Retinal pigment epithelial cell (primary cell): Measurements from ENCODE around the gene CYTH1.

ENCODE experiments used
- DNase-seq: peaks from one replicate; pipeline ENCODE4 v3.0.0-alpha.2; 2010; ENCODE audit warnings: low read depth
- H3K4me3 ChIP-seq: 2 replicates; pipeline ENCODE4 v1.5.1; 2011; ENCODE audit warnings: mild to moderate bottlenecking, low read length, control low read depth, moderate library complexity
- TF ChIP-seq, protein P1 (sequence below): conservative IDR thresholded peaks from 2 replicates; pipeline ENCODE4 v1.5.1; 2011; ENCODE audit warnings: low read depth, low read length, control low read depth, inconsistent platforms

Gene CYTH1

DNA sequence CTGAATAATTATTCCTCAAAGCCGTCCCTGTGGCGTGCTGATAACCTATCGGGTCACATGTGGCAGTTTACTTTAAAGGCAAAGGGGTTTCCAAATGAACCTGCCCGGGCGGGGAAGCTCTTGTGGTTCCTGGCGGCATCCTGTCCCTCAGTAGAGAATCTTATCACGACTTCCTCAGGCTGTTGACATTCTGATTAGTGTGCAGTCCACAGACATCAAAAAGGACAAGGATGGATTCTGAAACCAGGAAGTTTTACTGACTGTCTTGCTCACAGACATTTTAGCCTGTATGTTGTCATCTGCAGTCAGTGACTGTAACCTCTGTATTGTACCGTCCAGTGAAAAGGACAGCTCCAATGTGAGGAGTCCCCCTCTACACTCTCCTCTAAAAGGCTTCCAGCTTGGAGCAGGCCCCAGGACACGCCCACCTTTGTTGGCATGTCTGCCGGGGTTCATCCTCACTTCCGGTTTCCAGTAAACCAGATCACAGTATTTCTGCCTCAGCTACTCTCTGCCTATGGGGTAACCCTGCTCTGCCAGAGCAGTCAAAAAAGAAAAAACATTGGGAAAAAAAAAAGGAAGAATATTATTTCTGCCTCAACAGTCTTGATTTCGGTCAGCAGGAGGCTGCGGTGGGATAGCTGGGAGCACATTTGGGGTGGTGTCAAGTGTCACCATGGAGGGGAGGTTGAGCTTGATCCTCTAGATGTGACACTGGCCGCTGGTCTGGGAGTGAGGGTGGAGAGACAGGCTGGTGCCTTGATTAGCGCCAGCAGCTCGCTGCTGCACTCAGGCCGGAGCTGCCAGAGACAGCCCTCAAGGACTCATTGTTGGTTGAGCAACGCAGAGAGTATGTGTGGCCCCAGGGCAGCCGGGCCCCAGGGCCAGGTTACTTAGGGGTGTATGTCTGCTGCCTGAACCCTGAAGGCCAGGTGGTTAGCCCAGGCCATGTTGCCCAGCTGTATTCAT lies 115.8 kb downstream of the CYTH1 start:
- TF ChIP-seq, protein P1, sequence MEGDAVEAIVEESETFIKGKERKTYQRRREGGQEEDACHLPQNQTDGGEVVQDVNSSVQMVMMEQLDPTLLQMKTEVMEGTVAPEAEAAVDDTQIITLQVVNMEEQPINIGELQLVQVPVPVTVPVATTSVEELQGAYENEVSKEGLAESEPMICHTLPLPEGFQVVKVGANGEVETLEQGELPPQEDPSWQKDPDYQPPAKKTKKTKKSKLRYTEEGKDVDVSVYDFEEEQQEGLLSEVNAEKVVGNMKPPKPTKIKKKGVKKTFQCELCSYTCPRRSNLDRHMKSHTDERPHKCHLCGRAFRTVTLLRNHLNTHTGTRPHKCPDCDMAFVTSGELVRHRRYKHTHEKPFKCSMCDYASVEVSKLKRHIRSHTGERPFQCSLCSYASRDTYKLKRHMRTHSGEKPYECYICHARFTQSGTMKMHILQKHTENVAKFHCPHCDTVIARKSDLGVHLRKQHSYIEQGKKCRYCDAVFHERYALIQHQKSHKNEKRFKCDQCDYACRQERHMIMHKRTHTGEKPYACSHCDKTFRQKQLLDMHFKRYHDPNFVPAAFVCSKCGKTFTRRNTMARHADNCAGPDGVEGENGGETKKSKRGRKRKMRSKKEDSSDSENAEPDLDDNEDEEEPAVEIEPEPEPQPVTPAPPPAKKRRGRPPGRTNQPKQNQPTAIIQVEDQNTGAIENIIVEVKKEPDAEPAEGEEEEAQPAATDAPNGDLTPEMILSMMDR = no peak
- DNase-seq = no peak
- no peak overlapping the region for H3K4me3 ChIP-seq

DNA sequence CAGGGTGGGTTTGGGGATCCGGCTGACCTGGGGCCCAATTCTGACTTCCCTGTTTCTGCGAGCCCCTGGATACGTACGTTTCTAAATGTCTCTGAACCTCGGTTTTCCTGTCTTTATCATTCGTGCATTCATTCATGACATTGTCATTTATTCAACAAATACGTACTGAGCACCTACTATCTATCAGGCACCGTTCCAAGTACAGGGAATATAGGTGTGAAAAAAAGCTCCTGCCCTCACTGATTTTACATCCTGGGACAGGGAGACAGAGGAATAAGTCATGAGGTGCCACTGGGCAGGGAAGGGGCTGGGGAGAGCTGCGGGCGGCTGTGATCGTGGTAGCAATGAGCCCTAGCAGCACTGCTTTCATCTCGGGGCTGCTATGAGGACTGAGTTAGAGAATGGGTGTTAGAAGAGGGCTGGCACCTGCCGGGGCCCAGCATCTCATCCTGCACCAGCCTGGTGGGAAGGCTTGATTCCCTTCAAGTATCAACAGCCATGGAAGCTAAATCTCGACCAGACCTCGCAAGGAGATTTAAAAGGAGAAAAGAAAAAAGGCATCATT lies 116.6 kb downstream of the CYTH1 start:
- DNase-seq = no peak
- TF ChIP-seq, protein P1 = no peak
- H3K4me3 ChIP-seq = no peak overlapping the region

DNA sequence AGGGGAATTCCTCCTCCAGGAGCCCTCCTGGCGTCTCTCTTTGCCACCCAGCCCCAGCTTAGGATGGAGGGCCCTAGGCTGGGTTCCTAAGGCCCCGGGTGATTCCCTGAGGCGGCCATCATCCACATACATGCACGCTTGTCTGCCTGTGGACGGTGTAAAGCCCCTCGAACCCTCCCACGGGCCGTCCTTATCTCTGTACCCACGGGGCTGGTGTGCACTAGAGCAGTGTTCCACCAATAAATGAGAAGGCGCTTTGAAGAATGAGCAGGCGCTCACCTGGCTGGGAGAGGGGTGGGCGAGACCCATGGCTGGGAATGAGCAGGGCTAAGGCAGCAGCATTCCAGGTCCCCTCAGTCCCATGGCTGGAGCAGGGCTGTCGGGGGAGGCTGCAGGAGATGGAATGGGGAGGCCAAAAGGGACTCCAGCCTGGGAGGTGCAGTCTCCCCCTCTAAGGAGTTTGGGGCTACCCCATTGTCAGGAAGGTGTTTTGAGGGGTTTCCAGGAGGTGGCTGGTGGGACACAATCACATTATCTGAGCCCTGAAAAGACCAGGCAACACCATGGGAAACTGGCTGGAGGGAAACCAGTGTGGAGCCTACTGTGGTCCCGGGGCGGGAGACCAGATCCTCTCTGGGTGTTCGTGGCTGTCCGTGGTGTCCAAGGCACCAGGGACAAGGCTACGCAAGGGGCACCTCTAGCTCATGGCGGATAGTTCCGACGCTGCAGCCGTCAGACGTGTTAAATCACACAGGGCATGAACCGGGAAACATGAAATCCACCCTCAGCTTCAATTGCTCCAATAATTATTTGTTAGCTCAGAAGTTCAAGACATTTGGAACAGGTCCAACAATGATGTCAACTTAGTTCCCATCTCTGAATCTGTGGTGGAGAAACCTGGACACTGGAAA lies 117.3 kb downstream of the CYTH1 start:
- peak; percentile 6 for DNase-seq
- TF ChIP-seq, protein P1 = no peak
- H3K4me3 ChIP-seq = no peak overlapping the region

DNA sequence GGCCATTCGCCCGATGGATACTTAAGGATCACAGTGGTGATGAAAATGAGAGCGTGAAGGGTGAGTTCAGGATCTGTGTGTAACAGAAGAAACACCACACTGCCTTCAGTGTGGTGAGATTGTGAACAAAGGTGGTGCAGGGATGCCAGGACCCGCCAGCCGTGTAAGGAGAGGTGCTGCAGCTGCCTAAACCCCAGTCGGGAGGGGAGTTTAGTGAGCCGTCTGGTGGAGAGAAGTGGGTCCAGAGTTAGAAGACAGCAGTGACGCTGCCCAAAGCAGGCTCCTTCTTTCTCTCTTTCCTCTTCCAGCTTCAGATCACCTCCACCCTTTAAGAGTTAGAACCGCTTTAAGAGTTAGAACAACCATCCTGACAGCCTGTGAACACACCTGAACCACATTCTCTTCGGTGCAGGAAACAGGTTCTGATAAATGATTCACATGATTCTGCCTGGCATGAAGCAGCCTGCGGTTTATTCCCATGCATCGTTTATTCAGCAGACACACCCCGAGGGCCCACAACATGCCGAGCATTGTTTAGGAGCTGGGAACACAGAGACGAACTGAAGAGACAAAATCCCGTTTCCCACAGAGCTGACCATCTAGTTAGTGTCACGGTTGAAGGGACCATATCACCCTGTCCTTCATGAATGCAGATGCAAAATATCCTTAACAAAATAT lies 120.8 kb downstream of the CYTH1 start:
- TF ChIP-seq, protein P1 = no peak
- DNase-seq = no peak
- no peak overlapping the region for H3K4me3 ChIP-seq

DNA sequence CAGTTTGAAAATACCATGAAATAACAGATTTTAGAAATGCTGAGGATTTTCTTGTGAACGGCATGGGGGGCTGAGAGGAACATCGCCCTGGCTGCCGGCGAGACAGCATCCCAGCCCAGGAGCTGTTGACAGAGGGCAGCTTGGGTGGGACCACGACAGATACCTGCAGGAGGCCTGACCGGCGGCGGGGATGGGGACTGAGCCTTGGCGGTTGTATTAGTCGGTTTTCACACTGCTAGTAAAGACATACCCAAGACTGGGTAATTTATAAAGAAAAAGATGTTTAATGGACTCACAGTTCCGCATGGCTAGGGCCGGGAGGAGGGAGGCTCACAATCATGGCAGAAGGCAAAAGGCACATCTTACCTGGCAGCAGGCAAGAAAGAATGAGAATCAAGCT lies 122.5 kb downstream of the CYTH1 start:
- DNase-seq = no peak
- no peak overlapping the region for H3K4me3 ChIP-seq
- TF ChIP-seq, protein P1 = no peak

DNA sequence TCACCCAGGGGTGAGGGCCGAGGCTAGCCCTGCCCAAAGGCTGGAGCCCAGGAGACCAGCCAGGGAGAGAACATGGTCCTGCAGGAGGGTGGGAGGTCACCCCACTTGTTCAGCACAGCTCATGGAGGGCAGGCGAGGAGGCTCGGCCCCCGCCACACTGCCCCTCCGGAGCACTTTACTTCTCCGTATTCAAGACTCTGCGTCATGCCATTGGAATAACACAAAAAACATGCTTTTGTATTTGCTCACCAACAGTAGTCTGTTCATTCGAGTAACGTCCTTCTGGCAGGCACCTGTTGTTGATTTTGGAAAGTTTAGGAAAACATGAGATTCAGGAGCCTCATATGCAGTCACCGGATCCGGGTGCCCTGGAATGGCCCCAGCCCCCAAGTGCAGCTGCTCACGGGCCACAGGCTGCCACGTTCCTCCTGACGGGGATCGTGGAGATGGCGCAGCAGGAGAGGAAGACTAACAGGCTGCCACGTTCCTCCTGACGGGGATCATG lies 123.7 kb downstream of the CYTH1 start:
- TF ChIP-seq, protein P1 = no peak
- no peak overlapping the region for H3K4me3 ChIP-seq
- no peak for DNase-seq
